RWPE2 (cell line): ENCODE results near the gene DDA1.

ENCODE experiments used
- ATAC-seq: fragments of 200-7000 bp; cut with Tn5 transposase; 3 replicates; pipeline ENCODE4 v1.9.1; 2021; ENCODE audit warnings: low read depth
- DNase-seq: peaks from one replicate; pipeline ENCODE4 v3.0.0-alpha.2; 2020; ENCODE audit warnings: low spot score
- H3K27ac ChIP-seq: fragments of 450-650 bp; 2 replicates; pipeline ENCODE4 v1.5.1; 2017; ENCODE audit warnings: mild to moderate bottlenecking; ENCODE audit not compliant: poor library complexity, severe bottlenecking
- H3K27me3 ChIP-seq: fragments of 250-450 bp; sonication (Bioruptor Pico); 2 replicates; pipeline ENCODE4 v1.5.1; 2021; ENCODE audit warnings: mild to moderate bottlenecking, moderate library complexity; ENCODE audit not compliant: insufficient read depth, poor library complexity, severe bottlenecking
- H3K36me3 ChIP-seq: fragments of 250-450 bp; sonication (Bioruptor Pico); 2 replicates; pipeline ENCODE4 v1.5.1; 2020; ENCODE audit warnings: low read depth, mild to moderate bottlenecking, moderate library complexity
- H3K4me1 ChIP-seq: fragments of 250-450 bp; sonication (Bioruptor Pico); 2 replicates; pipeline ENCODE4 v1.5.1; 2021; ENCODE audit warnings: mild to moderate bottlenecking, moderate library complexity; ENCODE audit not compliant: insufficient read depth, poor library complexity, severe bottlenecking
- H3K4me3 ChIP-seq: fragments of 250-450 bp; sonication (Bioruptor Pico); 2 replicates; pipeline ENCODE4 v1.5.1; 2021; ENCODE audit warnings: mild to moderate bottlenecking, moderate library complexity; ENCODE audit not compliant: severe bottlenecking
- H3K9me3 ChIP-seq: fragments of 250-450 bp; sonication (Bioruptor Pico); 2 replicates; pipeline ENCODE4 v1.5.1; 2021; ENCODE audit warnings: mild to moderate bottlenecking, moderate library complexity; ENCODE audit not compliant: severe bottlenecking
- CTCF ChIP-seq: fragments of 450-650 bp; IDR thresholded peaks from one replicate; pipeline ENCODE4 v1.5.1; 2017; ENCODE audit warnings: mild to moderate bottlenecking, moderate library complexity; ENCODE audit not compliant: poor library complexity, severe bottlenecking

Gene DDA1

GRCh38 chr19:17307876-17308377 lies 1.4 kb upstream of the DDA1 start:
- Histone ChIP-seq H3K9me3 (no peaks in the 10 kb centered on the region), H3K27me3 (no peaks in the 10 kb centered on the region), H3K36me3 (peaks cover 10% of the 10 kb centered on the region; the same call in 1 of the 2 replicates), H3K4me1 (peaks cover 11% of the 10 kb centered on the region), H3K27ac (no peak overlapping the region), H3K4me3 (no peak overlapping the region)
- TF ChIP-seq CTCF, result no peak
- DNase-seq, result no peak
- no peak for ATAC-seq

GRCh38 chr19:17309965-17310461 lies 650 bp downstream of the DDA1 start:
- Histone ChIP-seq H3K4me1 (peaks cover 9% of the 10 kb centered on the region), H3K27me3 (no peaks in the 10 kb centered on the region), H3K4me3 (peak overlapping the region; percentile 60), H3K9me3 (no peaks in the 10 kb centered on the region), H3K36me3 (peaks cover 24% of the 10 kb centered on the region), H3K27ac (peak overlapping the region; percentile 66)
- DNase-seq (no peak), ATAC-seq (no peak)
- TF ChIP-seq CTCF, result no peak

DNA sequence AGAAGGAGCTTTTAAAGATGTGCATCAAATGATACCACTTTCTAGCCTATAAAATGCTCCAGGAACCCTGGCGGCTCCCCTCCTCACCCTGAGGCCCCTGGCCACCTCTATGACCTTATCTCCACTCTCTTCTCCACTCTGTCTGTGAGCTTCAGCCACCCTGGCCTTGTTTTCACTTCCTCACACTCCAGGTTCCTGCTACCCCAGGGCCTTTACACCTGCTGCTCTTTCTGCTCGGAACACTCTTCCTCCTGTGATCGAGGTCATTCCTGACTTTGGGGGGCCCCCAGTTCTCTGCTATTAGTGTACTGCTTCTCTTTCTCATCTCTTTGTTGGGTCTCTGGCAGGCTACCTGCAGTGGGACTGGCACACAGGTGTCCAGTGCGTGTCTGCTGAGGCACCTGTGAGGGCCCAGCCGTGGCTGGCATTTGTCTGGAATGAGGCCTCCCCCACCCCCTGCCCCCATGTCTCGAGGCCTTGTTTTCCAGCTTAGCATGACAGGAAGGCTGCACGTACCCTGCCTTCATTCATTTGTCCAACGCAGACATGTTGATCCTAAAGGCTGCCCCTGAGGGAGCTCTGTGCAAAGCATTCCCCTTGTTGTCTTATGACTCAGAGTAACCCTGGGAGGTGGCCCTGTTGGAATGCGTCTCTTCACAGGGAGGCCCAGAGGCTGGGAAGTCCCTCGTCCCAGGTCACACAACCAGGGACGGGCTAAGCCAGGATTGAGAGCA lies 2.3 kb downstream of the DDA1 start:
- Histone ChIP-seq H3K4me3 (no peak overlapping the region), H3K27ac (peak overlapping the region; percentile 66), H3K9me3 (no peaks in the 10 kb centered on the region), H3K36me3 (peaks cover 34% of the 10 kb centered on the region), H3K4me1 (peaks cover 9% of the 10 kb centered on the region), H3K27me3 (no peaks in the 10 kb centered on the region)
- ATAC-seq (peak; percentile 46; the same call in 2 of the 3 replicates), DNase-seq (no peak)
- TF ChIP-seq CTCF, result no peak

- Histone ChIP-seq H3K9me3 (no peaks in the 10 kb centered on the region), H3K4me3 (no peak overlapping the region), H3K4me1 (peaks cover 13% of the 10 kb centered on the region), H3K36me3 (peaks cover 39% of the 10 kb centered on the region), H3K27ac (peak overlapping the region; percentile 66), H3K27me3 (no peaks in the 10 kb centered on the region)
- DNase-seq, result no peak
- no peak for TF ChIP-seq CTCF
- no peak for ATAC-seq
These were observed 3.1 kb downstream of the DDA1 start for GRCh38 chr19:17312189-17313113.
